GM20000 (cell line): ENCODE data around the gene SPACDR.

Experiments used
- DNase-seq: peaks from one replicate; pipeline ENCODE4 v3.0.0; 2012; ENCODE audit warnings: low spot score
- TF ChIP-seq, protein P1 (sequence below): IDR thresholded peaks from 2 replicates; pipeline ENCODE4 v1.5.1; 2012; ENCODE audit warnings: mild to moderate bottlenecking, control low read depth; ENCODE audit errors: extremely low read depth, missing control alignments

The SPACDR gene

DNA sequence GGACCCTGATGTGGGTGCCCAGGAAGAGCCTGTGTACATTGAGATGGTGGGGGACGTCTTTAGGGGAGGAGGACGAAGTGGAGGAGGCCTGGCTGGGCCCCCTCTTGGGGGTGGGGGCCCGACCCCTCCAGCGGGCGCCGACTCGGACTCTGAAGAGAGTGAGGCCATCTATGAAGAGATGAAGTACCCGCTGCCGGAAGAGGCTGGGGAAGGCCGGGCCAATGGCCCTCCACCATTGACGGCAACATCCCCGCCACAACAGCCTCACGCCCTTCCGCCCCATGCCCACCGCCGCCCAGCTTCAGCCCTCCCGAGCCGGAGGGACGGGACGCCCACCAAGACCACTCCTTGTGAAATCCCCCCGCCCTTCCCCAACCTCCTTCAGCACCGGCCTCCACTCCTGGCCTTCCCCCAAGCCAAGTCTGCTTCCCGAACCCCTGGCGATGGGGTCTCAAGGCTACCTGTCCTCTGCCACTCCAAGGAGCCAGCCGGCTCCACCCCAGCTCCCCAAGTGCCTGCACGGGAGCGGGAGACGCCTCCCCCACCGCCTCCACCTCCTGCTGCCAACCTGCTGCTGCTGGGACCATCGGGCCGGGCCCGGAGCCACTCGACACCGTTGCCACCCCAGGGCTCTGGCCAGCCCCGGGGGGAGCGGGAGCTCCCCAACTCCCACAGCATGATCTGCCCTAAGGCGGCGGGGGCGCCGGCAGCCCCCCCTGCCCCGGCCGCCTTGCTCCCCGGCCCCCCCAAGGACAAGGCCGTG lies 24.5 kb upstream of the SPACDR start:
- TF ChIP-seq, protein P1, sequence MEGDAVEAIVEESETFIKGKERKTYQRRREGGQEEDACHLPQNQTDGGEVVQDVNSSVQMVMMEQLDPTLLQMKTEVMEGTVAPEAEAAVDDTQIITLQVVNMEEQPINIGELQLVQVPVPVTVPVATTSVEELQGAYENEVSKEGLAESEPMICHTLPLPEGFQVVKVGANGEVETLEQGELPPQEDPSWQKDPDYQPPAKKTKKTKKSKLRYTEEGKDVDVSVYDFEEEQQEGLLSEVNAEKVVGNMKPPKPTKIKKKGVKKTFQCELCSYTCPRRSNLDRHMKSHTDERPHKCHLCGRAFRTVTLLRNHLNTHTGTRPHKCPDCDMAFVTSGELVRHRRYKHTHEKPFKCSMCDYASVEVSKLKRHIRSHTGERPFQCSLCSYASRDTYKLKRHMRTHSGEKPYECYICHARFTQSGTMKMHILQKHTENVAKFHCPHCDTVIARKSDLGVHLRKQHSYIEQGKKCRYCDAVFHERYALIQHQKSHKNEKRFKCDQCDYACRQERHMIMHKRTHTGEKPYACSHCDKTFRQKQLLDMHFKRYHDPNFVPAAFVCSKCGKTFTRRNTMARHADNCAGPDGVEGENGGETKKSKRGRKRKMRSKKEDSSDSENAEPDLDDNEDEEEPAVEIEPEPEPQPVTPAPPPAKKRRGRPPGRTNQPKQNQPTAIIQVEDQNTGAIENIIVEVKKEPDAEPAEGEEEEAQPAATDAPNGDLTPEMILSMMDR = no peak
- peak; percentile 14 for DNase-seq

DNA sequence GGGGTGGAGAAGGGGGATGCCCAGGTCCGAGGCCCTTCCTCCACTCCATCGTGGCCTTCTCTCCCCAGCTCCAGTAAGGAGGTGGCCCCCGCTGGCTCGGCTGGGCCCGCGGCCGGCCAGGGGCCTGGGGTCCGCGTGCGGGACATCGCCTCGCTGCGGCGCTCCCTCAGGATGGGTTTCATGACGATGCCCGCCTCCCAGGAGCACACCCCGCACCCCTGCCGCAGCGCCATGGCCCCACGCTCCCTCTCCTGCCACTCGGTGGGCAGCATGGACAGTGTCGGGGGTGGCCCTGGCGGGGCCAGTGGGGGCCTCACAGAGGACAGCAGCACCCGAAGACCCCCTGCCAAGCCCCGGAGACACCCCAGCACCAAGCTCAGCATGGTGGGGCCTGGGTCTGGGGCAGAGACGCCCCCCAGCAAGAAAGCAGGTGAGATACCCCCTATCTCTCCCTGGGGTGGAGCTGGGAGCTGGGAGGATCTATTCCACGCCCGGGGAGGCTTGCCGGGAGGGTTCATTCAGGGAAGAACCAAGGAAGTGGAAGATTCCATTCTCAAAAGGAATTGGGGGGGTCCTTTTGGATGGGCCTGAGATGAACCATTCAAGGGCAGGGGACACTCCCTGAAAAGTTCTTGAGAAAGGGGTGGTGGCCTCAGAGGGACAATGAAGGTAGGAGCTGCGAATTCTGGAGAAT lies 22.8 kb upstream of the SPACDR start:
- peak; percentile 7 for DNase-seq
- TF ChIP-seq, protein P1 = no peak

DNA sequence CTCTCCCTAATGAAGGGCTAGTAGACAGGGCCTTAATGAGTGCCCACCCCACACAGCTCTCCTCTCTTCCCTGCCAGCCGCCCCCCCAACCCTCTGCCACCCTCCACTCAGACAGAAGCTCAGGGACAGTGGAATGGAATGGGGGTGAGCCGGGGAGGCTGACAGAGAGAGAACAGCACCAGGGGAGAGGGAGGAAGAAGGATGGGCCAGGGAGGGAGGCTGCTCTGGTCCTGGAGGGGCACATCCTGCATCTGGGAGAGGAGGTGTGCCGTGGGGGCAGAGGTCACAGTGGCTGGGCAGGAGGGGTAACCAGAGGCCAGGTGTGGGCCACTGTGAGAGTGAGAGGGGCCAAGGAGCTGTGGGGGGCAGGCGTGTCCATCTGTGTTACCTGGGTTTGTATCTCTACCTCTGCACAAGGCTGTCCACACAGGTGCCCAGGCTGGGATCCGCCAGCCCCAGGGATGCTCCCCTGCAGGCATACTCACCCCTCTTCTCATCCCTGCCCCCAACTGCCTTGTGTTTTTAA lies 22.1 kb upstream of the SPACDR start:
- TF ChIP-seq, protein P1 = no peak
- DNase-seq = peak; percentile 14

DNA sequence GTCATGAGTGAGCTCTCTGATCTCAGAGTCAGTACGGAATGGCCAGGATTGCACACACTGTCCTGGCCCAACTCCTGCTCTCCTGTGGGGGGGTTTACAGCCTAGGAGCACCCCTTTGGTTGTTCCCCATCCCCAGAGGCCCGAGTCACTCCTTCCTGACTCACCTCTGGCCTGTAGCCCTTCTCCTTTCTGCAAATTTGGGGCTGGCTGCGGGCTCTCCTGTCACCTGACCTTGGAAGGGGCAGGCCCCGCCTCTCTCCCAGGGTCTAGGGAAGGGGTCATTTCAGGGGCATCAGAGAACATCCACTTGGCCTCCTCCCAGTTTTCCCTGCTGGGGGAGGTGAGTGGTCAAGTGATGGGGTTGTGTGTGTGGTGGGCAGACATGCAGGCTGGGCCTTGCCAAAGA lies 21.4 kb upstream of the SPACDR start:
- TF ChIP-seq, protein P1 = no peak
- DNase-seq = peak; percentile 20

DNA sequence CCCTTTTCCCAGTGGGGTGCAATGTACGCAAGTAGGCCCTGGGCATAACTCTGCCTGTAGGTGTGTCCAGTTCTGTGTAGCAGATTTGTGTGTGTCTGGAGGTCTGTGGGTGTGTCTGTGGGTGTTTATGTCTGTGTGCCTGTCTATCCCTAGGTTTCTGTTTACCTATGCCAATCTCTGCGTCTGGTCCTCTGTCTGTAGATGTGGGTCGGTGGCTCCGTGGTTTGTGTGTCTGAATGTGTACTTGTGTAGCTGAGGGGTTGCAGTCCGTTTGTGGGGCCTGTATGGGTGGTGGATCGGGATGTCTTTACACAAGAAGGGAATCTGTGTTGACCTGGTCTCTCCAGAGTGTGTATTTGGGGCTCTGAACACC lies 20.6 kb upstream of the SPACDR start:
- DNase-seq = no peak
- TF ChIP-seq, protein P1 = no peak

DNA sequence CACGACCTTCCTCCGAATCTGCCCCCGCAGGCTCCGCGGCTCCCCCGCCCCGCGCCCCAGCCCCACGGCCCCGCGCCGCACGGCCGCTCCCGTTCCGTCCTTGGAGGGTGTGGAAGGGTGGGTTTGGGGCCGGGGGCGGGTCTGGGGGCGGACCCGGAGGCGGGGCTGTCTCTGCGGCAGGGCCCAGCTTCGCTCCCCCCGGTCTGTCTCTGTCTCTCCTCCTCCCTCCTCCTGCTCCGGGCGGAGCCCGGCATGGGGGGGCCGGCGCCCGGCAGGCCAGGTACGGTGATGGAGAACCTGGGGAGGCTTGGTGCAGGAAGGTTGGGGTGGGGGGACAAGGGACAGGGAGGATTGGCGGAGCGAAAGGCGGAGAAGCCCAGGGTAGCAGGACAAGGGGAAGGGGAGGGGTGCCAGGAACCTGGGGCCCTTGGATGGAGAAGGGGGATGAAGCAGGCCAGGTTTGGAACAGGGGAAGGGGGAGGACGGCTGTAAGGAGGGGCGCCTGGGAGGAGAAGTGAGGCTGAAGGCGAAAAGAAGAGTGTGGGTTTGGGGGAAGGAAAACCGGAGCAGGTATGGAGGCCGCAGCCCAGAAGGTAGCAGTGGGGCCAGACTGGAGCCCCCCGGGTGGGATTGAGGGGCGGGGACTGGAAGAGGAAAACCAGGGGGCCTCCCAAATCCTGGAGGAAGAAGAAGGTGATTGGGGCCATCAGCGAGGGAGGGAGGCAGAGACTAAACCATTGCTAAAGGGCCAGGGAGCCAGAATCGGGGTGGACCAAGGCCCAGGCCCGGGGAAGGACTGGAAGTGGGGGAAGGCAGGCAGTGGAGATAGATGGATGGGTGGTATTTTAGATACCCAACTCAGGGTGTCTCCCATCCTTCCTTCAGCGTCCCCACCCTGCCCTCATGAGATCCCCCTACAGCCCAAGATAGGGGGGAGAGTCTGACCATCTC lies 19.9 kb upstream of the SPACDR start, which contains the start of gene NYAP1:
Gene NYAP1 (plus strand): TSS at position 206 of the 951 bp plus-strand sequence. CDS start 1,385 bp downstream, outside the sequence.
- TF ChIP-seq, protein P1 = no peak
- DNase-seq = peak; percentile 77
